A673 (cell line): ENCODE results near the gene RNASEH2A.
"Not testable (repeated sequence)": the region's sequence is repeated elsewhere in the genome, so short reads cannot be mapped to it uniquely, and the experiment has no call there.

Source experiments
- EZH2 ChIP-seq: fragments of 200-600 bp; sonication (generic); IDR thresholded peaks from 2 replicates; pipeline ENCODE4 v1.6.1; 2017; ENCODE audit warnings: borderline replicate concordance, low read depth, mild to moderate bottlenecking, mixed read lengths, antibody characterized with exemption, low read length; ENCODE audit not compliant: poor library complexity, severe bottlenecking
- TF ChIP-seq, protein P1 (sequence below): fragments of 300-800, 200-600 bp; sonication (generic); conservative IDR thresholded peaks from 2 replicates; pipeline ENCODE4 v1.5.1; 2017; ENCODE audit warnings: low read depth, mild to moderate bottlenecking, antibody characterized with exemption, low read length, moderate library complexity, mixed read lengths

- TF ChIP-seq, protein P1, sequence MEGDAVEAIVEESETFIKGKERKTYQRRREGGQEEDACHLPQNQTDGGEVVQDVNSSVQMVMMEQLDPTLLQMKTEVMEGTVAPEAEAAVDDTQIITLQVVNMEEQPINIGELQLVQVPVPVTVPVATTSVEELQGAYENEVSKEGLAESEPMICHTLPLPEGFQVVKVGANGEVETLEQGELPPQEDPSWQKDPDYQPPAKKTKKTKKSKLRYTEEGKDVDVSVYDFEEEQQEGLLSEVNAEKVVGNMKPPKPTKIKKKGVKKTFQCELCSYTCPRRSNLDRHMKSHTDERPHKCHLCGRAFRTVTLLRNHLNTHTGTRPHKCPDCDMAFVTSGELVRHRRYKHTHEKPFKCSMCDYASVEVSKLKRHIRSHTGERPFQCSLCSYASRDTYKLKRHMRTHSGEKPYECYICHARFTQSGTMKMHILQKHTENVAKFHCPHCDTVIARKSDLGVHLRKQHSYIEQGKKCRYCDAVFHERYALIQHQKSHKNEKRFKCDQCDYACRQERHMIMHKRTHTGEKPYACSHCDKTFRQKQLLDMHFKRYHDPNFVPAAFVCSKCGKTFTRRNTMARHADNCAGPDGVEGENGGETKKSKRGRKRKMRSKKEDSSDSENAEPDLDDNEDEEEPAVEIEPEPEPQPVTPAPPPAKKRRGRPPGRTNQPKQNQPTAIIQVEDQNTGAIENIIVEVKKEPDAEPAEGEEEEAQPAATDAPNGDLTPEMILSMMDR: not testable (repeated sequence)
- TF ChIP-seq EZH2: not testable (repeated sequence)
These were observed 8.8 kb upstream of the RNASEH2A start for GRCh38 chr19:12797607-12798006.
